GM21737 (cell line): ENCODE results near the gene PTPRN2.

Experiments used
- ATAC-seq: cut with Tn5 transposase; IDR thresholded peaks from one replicate; pipeline ENCODE4 v1.9.1; 2021; ENCODE audit warnings: mild to moderate bottlenecking, moderate library complexity; ENCODE audit not compliant: unreplicated experiment

PTPRN2 gene

GRCh38 chr7:157874208-157874816, 713.3 kb downstream of the PTPRN2 start:
- ATAC-seq: no peak

GRCh38 chr7:157873664-157874063, 714.0 kb downstream of the PTPRN2 start:
- ATAC-seq: no peak

- ATAC-seq: no peak
These were observed 714.4 kb downstream of the PTPRN2 start for GRCh38 chr7:157873181-157873580.

DNA sequence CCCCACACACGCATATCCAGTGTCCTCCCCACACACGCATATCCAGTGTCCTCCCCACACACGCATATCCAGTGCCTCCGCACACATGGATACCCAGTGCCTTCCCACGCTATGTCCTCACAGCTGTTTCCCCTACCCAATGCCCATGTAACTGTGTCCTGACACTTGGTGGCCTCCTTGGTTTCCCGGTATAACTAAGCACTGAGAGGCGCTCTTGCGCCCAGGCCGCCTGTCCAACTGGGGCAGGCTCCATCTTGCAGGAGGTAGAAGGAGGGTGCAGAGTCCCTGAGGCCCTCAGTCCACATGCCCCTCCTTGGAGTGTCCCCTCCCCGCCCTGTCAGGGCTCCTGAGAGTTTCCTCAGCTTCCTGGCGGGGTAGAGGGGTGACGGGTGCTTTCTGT, 715.2 kb downstream of the PTPRN2 start:
- ATAC-seq: no peak

DNA sequence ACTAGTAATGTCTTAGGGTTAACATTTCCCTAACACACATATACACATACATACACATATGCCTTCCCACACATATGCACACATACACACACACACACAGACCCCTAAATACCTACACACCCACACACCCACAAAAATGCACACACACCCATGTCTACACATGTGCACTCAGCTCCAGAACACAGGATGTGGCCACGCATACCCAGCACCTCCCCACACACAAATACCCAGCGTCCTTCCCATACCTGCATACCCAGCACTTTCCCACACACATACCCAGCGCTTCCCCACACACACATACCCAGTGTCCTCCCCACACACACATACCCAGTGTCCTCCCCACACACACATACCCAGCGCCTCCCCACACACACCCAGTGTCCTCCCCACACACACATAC, 715.9 kb downstream of the PTPRN2 start:
- no peak for ATAC-seq

DNA sequence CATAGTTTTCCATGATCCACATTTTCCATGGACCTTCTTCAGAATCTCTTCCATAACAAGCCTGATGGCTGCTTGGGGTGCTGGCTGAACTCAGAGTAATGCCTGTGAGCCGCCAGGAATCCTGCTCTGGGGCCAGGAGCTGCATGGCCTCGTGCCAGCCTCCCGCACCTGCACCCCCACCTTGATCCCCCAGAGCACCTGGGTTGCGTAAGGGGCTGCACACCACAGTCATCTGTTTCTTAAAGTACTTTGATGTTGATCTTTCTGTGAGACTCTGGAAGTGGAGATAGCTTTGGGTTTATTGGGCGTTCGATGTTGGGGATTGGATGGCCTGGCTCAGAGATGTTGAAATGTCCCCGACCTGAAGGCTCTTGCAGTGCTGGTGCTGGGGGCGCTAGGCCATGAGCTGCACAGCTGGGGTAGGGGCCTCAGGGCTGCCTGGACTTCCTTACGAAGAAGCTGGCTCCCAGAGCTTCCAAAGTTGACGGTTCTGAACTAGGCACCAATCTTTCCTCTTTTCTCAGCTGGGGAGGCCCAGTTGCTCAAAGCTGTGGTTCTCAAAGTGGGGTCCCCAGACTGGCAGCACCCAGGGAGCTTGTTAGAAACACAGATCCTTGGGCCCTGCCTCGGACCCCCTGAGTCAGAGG, 716.9 kb downstream of the PTPRN2 start:
- ATAC-seq: no peak

DNA sequence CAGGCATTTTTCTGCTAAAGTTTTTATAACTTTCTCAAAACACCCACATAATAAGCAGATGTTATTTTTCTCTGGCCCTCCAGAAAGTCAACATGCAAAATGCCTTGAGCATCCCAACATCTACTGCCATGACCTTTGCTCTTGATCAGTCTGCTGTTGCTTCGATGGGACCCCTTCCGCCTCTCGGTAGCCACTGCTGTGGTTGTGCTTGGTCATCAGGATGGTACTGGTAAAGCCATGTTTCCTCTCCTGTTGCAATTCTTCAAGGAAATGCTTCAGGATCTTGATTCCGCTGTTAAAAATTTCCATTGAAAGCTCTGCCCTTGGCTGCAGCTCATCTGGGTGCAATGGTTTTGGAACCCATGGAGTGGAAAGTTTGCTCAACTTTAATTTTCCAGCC, 717.8 kb downstream of the PTPRN2 start:
- no peak for ATAC-seq

DNA sequence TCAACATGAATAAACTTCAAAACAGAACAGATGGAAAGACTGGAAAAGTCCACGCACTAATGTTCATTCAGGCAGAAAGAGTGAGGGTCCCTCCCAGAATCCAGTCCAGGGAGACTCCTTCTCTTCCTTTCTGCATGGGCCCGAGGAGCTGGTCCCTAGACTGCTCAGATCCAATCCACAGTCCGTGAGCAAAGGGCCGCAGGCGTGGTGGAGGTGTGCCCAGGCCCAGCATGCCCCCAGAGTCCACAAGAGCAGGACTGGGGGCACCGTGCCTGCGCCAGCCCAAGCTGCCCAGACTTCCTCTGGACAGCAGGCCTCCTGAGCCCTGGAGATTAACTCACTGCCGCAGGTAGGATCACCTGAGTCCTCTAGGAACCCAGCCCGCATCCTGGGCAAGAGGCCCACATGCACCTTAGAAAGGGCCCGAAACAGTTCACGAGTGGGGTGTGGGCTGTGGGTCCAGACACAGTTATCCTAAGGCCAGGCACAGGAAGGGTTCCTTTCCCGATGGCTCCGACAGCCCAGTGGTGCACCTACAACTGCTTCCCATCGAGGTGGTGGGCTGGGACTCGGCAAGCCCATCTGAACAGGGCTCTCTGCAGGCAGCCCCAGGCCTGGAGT, 719.8 kb downstream of the PTPRN2 start:
- ATAC-seq: no peak

- no peak for ATAC-seq
These were observed 721.2 kb downstream of the PTPRN2 start for GRCh38 chr7:157866336-157866924.

GRCh38 chr7:157865351-157866165, 722.1 kb downstream of the PTPRN2 start:
- no peak for ATAC-seq

DNA sequence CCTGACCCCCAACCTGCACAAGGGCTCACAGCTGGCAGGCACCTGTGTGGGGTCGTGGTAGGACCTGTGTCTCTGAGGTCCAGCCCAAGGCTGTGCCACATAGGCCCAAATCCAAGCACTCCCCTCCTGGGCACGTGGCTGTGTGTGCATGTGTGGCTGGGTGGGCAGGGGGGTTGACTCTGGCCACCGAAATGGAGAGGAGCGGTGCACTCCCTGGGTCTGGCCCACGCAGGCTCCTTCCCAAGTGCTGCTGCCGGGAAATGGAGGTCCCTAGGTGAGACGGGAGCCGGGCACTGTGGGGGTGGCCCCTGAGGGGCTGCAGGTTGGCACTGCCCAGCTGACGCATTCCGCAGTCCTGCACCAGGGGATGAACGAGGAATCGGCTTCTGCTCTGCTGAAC, 722.7 kb downstream of the PTPRN2 start:
- no peak for ATAC-seq

GRCh38 chr7:157863906-157864810, 723.5 kb downstream of the PTPRN2 start:
- ATAC-seq: no peak

DNA sequence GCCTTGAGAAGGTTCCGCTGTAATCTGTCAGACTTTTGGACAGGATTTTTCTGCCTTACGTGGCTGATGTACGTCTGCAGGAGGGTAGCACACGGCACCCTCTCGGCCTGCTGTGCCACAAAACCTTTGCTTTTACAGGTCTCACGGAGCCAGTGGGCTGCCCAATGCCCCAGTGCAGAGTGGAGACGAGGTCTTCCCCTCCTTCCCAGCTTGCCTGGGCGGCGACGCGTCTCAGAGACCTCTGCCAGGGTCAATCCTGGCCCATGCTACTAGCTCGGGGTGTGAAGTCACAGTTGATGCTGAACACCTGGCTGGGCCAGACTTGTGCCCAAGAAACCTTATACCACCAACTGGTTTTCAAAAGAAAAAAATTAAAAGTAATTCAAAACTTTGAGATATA, 724.4 kb downstream of the PTPRN2 start:
- ATAC-seq: no peak

GRCh38 chr7:157862731-157863130, 724.9 kb downstream of the PTPRN2 start:
- no peak for ATAC-seq

- no peak for ATAC-seq
These were observed 726.1 kb downstream of the PTPRN2 start for GRCh38 chr7:157861551-157861950.

DNA sequence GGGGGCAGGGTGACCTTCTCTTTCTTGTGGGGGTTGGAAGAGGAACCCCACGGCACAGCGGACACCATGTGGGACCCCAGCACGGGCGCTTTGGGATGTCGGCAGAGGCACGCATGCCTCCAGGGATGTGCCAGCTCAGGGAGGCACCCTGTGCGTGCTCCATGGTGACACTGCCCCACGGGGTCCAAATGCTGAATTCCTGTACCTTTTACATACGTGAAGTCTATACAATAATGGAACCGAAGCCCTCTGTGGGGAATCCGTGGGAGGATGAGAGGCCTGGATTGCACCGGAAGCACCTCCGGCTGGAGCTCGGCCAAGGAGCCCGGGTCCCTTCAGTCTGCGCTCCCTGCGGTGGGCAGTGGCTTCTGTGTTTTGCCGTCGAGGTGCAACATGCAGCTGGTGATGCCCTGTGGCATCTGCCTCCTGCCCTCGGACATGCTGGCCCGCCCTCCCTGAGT, 726.6 kb downstream of the PTPRN2 start:
- ATAC-seq: no peak

- ATAC-seq: no peak
These were observed 727.2 kb downstream of the PTPRN2 start for GRCh38 chr7:157860406-157860805.

GRCh38 chr7:157859915-157860314, 727.7 kb downstream of the PTPRN2 start:
- ATAC-seq: no peak

DNA sequence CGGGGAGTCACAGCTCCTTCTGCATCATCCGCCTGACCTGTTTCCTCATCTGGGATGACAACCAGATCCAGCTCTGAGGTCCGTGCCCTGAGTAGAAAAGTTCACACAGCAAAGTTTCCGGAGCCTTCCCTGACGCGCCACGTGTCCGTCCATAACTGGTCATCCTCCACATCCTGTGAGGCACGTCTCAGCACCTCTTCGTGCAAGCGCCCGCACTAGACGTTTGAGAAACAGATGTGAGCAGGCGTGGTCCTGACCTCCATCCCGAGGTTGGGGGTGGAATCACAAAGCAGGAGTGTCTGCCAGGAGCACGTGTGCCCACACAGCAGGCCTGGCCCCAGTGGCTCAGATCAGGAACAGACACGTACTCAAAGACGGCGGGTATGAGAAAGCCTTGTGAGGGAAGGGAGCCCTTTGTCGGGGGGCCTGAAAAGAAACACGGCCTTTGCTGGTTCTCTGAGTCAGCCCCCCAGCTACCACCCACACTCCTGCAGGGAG, 730.0 kb downstream of the PTPRN2 start:
- ATAC-seq: no peak
